Measurements from ENCODE around the gene BMP3.

BMP3 gene

GRCh38 chr4:81102107-81102506, 71.6 kb downstream of the BMP3 start:
- DNase-seq (ENCODE audit: extremely low read depth in 1 of 2, low read depth in 1 of 2), result no peak

DNA sequence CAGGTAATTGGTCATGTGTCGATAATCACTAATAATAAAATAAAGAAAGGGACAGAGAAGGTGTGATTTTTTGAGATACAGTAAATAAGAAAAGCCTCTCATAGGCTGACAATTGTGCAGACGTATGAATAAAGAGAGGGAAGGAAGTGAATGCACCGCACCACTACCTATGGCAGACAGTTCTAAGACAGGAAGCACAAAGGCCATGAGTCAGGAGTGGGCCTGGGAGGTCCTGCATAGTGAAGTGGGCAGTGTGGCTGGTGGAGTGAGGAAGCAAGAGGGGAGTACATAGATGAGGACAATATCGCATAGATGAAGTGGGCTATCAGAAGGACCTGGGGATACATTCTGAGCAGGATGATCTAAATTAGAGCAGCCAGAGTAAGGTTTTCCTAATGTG, 75.6 kb downstream of the BMP3 start:
- DNase-seq (ENCODE audit: extremely low read depth in 1 of 2, low read depth in 1 of 2), result no peak

Data from stimulated activated CD8-positive, alpha-beta memory T cell treated with anti-CD3 and anti-CD28 coated beads, Interleukin-7, amount 100 ng/mL, for 48 hours (primary cell).